Measurements from ENCODE around the gene CDIP1.
"Not testable (repeated sequence)": the region's sequence is repeated elsewhere in the genome, so short reads cannot be mapped to it uniquely, and the experiment has no call there.

The CDIP1 gene

GRCh38 chr16:4538350-4539235 is at the start of gene CDIP1:
Gene CDIP1, minus strand, starts transcription at chr16:4538773. Its CDS starts 24,643 bp downstream, at chr16:4514130.
- peak; percentile 86 for DNase-seq (ENCODE audit: low read depth, low spot score)

GRCh38 chr16:4586291-4586690 is 47.7 kb upstream of the CDIP1 start:
- DNase-seq (ENCODE audit: low read depth, low spot score): no peak

GRCh38 chr16:4583906-4584305 is 45.3 kb upstream of the CDIP1 start:
- no peak for DNase-seq (ENCODE audit: low read depth, low spot score)

- DNase-seq (ENCODE audit: low read depth, low spot score): no peak
These were observed 41.7 kb upstream of the CDIP1 start for GRCh38 chr16:4580250-4580649.

- DNase-seq (ENCODE audit: low read depth, low spot score): no peak
These were observed 40.5 kb upstream of the CDIP1 start for GRCh38 chr16:4578961-4579530.

GRCh38 chr16:4576008-4576407 is 37.4 kb upstream of the CDIP1 start:
- DNase-seq (ENCODE audit: low read depth, low spot score): no peak

GRCh38 chr16:4574919-4575705 is 36.5 kb upstream of the CDIP1 start:
- DNase-seq (ENCODE audit: low read depth, low spot score): no peak

- not testable (repeated sequence) for DNase-seq (ENCODE audit: low read depth, low spot score)
These were observed 35.4 kb upstream of the CDIP1 start for GRCh38 chr16:4573926-4574325.

- DNase-seq (ENCODE audit: low read depth, low spot score): no peak
These were observed 34.1 kb upstream of the CDIP1 start for GRCh38 chr16:4572715-4573114.

- DNase-seq (ENCODE audit: low read depth, low spot score): no peak
These were observed 32.2 kb upstream of the CDIP1 start for GRCh38 chr16:4570688-4571321.

- no peak for DNase-seq (ENCODE audit: low read depth, low spot score)
These were observed 31.5 kb upstream of the CDIP1 start for GRCh38 chr16:4570086-4570485.

- DNase-seq (ENCODE audit: low read depth, low spot score): no peak
These were observed 27.6 kb upstream of the CDIP1 start for GRCh38 chr16:4566144-4566543.

- no peak for DNase-seq (ENCODE audit: low read depth, low spot score)
These were observed 26.2 kb upstream of the CDIP1 start for GRCh38 chr16:4564661-4565267.

GRCh38 chr16:4561596-4561995 is 23.0 kb upstream of the CDIP1 start:
- DNase-seq (ENCODE audit: low read depth, low spot score): no peak

GRCh38 chr16:4557973-4558372 is 19.4 kb upstream of the CDIP1 start:
- DNase-seq (ENCODE audit: low read depth, low spot score): no peak

GRCh38 chr16:4556580-4556979 is 18.0 kb upstream of the CDIP1 start:
- no peak for DNase-seq (ENCODE audit: low read depth, low spot score)

- DNase-seq (ENCODE audit: low read depth, low spot score): no peak
These were observed 17.5 kb upstream of the CDIP1 start, which contains the start of gene C16orf96 for GRCh38 chr16:4556112-4556511. Gene C16orf96, plus strand, starts transcription at chr16:4556340. Its CDS starts 150 bp downstream, at chr16:4556490.

- DNase-seq (ENCODE audit: low read depth, low spot score): no peak
These were observed 14.0 kb upstream of the CDIP1 start for GRCh38 chr16:4552541-4552940.

GRCh38 chr16:4550591-4550990 is 12.0 kb upstream of the CDIP1 start:
- DNase-seq (ENCODE audit: low read depth, low spot score): no peak

GRCh38 chr16:4548124-4548523 is 9.6 kb upstream of the CDIP1 start:
- no peak for DNase-seq (ENCODE audit: low read depth, low spot score)

GRCh38 chr16:4544473-4544872 is 5.9 kb upstream of the CDIP1 start:
- no peak for DNase-seq (ENCODE audit: low read depth, low spot score)
